Stimulated activated CD8-positive, alpha-beta memory T cell treated with anti-CD3 and anti-CD28 coated beads, Interleukin-4, amount 100 ng/mL, for 48 hours (primary cell): ENCODE results near the gene SRRM5.
"Not testable (repeated sequence)": the region's sequence is repeated elsewhere in the genome, so short reads cannot be mapped to it uniquely, and the experiment has no call there.

Experiments used
- DNase-seq: peaks from one replicate; pipeline ENCODE4 v3.0.0-alpha.2; 2020

Gene SRRM5

GRCh38 chr19:43611788-43612187, at the start of gene SRRM5:
SRRM5 (plus strand) TSS chr19:43612088; CDS start chr19:43612122, 34 bp downstream.
- no peak for DNase-seq

- DNase-seq: no peak
Measured at GRCh38 chr19:43562226-43562697, 49.6 kb upstream of the SRRM5 start.

GRCh38 chr19:43562698-43563241, 49.1 kb upstream of the SRRM5 start:
- DNase-seq: peak; percentile 71

- no peak for DNase-seq
Measured at GRCh38 chr19:43563816-43564457, 48.0 kb upstream of the SRRM5 start.

- DNase-seq: no peak
Measured at GRCh38 chr19:43564800-43565199, 47.1 kb upstream of the SRRM5 start.

- no peak for DNase-seq
Measured at GRCh38 chr19:43569657-43570056, 42.2 kb upstream of the SRRM5 start.

- DNase-seq: no peak
Measured at GRCh38 chr19:43570174-43570791, 41.6 kb upstream of the SRRM5 start.

- no peak for DNase-seq
Measured at GRCh38 chr19:43572171-43572588, 39.7 kb upstream of the SRRM5 start.

- peak; percentile 37 for DNase-seq
Measured at GRCh38 chr19:43574424-43575155, 37.3 kb upstream of the SRRM5 start.

GRCh38 chr19:43575156-43575950, 36.5 kb upstream of the SRRM5 start, which contains the start of the genes PINLYP and XRCC1:
PINLYP (plus strand) TSS chr19:43575801; CDS start chr19:43577192, 1,391 bp downstream.
XRCC1 (minus strand) TSS chr19:43575527; CDS start chr19:43575458, 69 bp downstream.
- peak; percentile 97 for DNase-seq

GRCh38 chr19:43575955-43576878, 35.7 kb upstream of the SRRM5 start:
- DNase-seq: no peak

GRCh38 chr19:43578787-43579186, 33.1 kb upstream of the SRRM5 start:
- DNase-seq: no peak

- DNase-seq: no peak
Measured at GRCh38 chr19:43581467-43581866, 30.4 kb upstream of the SRRM5 start.

GRCh38 chr19:43582495-43582894, 29.4 kb upstream of the SRRM5 start:
- DNase-seq: no peak

- no peak for DNase-seq
Measured at GRCh38 chr19:43584484-43584883, 27.4 kb upstream of the SRRM5 start.

GRCh38 chr19:43586346-43586745, 25.5 kb upstream of the SRRM5 start:
- DNase-seq: no peak

GRCh38 chr19:43587029-43587428, 24.9 kb upstream of the SRRM5 start:
- not testable (repeated sequence) for DNase-seq

GRCh38 chr19:43589277-43589676, 22.6 kb upstream of the SRRM5 start:
- DNase-seq: no peak

- DNase-seq: no peak
Measured at GRCh38 chr19:43589678-43590077, 22.2 kb upstream of the SRRM5 start.

- no peak for DNase-seq
Measured at GRCh38 chr19:43591904-43592772, 19.8 kb upstream of the SRRM5 start.
